GM19397 (cell line): ENCODE results near the gene MCAM.

Experiments used
- ATAC-seq: cut with Tn5 transposase; IDR thresholded peaks from one replicate; pipeline ENCODE4 v1.9.1; 2021; ENCODE audit warnings: mild to moderate bottlenecking, moderate library complexity; ENCODE audit not compliant: unreplicated experiment

Gene MCAM

GRCh38 chr11:119316729-119317591, at the start of gene MCAM:
Gene MCAM (minus strand): TSS chr11:119317130. CDS start chr11:119317101, 29 bp downstream.
- ATAC-seq = no peak

GRCh38 chr11:119365071-119365591, 48.2 kb upstream of the MCAM start:
- ATAC-seq = no peak

GRCh38 chr11:119363851-119364590, 47.1 kb upstream of the MCAM start:
- no peak for ATAC-seq

- no peak for ATAC-seq
Observed at GRCh38 chr11:119363081-119363850, 46.3 kb upstream of the MCAM start.

- no peak for ATAC-seq
Observed at GRCh38 chr11:119362741-119363080, 45.8 kb upstream of the MCAM start.

GRCh38 chr11:119361941-119362725, 45.2 kb upstream of the MCAM start:
- ATAC-seq = no peak

GRCh38 chr11:119361056-119361787, 44.3 kb upstream of the MCAM start:
- no peak for ATAC-seq

GRCh38 chr11:119359365-119360214, 42.7 kb upstream of the MCAM start:
- ATAC-seq = no peak

- no peak for ATAC-seq
Observed at GRCh38 chr11:119357074-119357473, 40.1 kb upstream of the MCAM start.

GRCh38 chr11:119356349-119357031, 39.6 kb upstream of the MCAM start:
- ATAC-seq = peak; percentile 66

- ATAC-seq = no peak
Observed at GRCh38 chr11:119355091-119355843, 38.3 kb upstream of the MCAM start.

GRCh38 chr11:119352857-119353260, 35.9 kb upstream of the MCAM start:
- no peak for ATAC-seq

GRCh38 chr11:119351232-119351631, 34.3 kb upstream of the MCAM start:
- no peak for ATAC-seq

GRCh38 chr11:119350302-119350701, 33.4 kb upstream of the MCAM start:
- no peak for ATAC-seq

- ATAC-seq = no peak
Observed at GRCh38 chr11:119347940-119348605, 31.1 kb upstream of the MCAM start.

GRCh38 chr11:119347242-119347641, 30.3 kb upstream of the MCAM start:
- ATAC-seq = no peak

GRCh38 chr11:119346605-119347004, 29.7 kb upstream of the MCAM start, which contains the start of gene MFRP:
Gene MFRP (minus strand): TSS chr11:119346705. CDS start chr11:119346513, 192 bp downstream.
- no peak for ATAC-seq
